Osteoblast (primary cell): ENCODE results near the gene ARID4B. TPM values are rescaled to one million over a fixed set of nuclear protein-coding genes. Genes with fewer than 3 reads are reported as not detected.

Source experiments
- DNase-seq: peaks from one replicate; pipeline ENCODE4 v3.0.0; 2011; ENCODE audit warnings: low spot score, mixed read lengths; ENCODE audit not compliant: insufficient read length; ENCODE audit errors: missing footprints
- H2AFZ ChIP-seq: 2 replicates; pipeline ENCODE4 v1.6.0; 2011; ENCODE audit warnings: mild to moderate bottlenecking, low read length
- H3K27ac ChIP-seq: 2 replicates; pipeline ENCODE4 v1.5.1; 2011; ENCODE audit warnings: mild to moderate bottlenecking, low read depth, low read length, moderate library complexity
- H3K27me3 ChIP-seq: 2 replicates; pipeline ENCODE4 v1.6.0; 2012; ENCODE audit warnings: mild to moderate bottlenecking, control low read depth, inconsistent platforms, low read length, moderate library complexity; ENCODE audit not compliant: insufficient read depth
- H3K36me3 ChIP-seq: 2 replicates; pipeline ENCODE4 v1.5.1; 2011; ENCODE audit warnings: mild to moderate bottlenecking, low read length, control low read depth, moderate library complexity; ENCODE audit not compliant: insufficient read depth
- H3K4me1 ChIP-seq: 2 replicates; pipeline ENCODE4 v1.5.1; 2011; ENCODE audit warnings: mild to moderate bottlenecking, low read length, control low read depth, moderate library complexity; ENCODE audit not compliant: insufficient read depth
- H3K4me2 ChIP-seq: 2 replicates; pipeline ENCODE4 v1.6.0; 2011; ENCODE audit warnings: mild to moderate bottlenecking, low read length; ENCODE audit not compliant: insufficient read depth
- H3K4me3 ChIP-seq: fragments of 200-600 bp; sonication (generic); 3 replicates; pipeline ENCODE4 v1.5.1; 2012; ENCODE audit warnings: mild to moderate bottlenecking, low read length, inconsistent platforms; ENCODE audit not compliant: insufficient read depth
- H3K79me2 ChIP-seq: 2 replicates; pipeline ENCODE4 v1.6.0; 2012; ENCODE audit warnings: mild to moderate bottlenecking, low read length, control low read depth, inconsistent platforms; ENCODE audit not compliant: insufficient read depth
- H3K9me3 ChIP-seq: 2 replicates; pipeline ENCODE4 v1.5.1; 2011; ENCODE audit warnings: low read depth, low read length, control low read depth
- H4K20me1 ChIP-seq: 2 replicates; pipeline ENCODE4 v1.6.0; 2012; ENCODE audit warnings: mild to moderate bottlenecking, low read length, control low read depth; ENCODE audit not compliant: insufficient read depth
- CTCF ChIP-seq: IDR thresholded peaks from 2 replicates; pipeline ENCODE4 v1.5.1; 2011; ENCODE audit warnings: mild to moderate bottlenecking, low read depth, low read length, moderate library complexity; ENCODE audit errors: extremely low read depth
- total RNA-seq: library from RNA; depleted of rRNA; stranded (reverse); fragments of >200 nt; gene quantifications from 2 replicates; pipeline ENCODE4 v1.2.3, GENCODE V29; 2012

ARID4B gene
- total RNA-seq, 1 donor: 33.7 TPM

DNA sequence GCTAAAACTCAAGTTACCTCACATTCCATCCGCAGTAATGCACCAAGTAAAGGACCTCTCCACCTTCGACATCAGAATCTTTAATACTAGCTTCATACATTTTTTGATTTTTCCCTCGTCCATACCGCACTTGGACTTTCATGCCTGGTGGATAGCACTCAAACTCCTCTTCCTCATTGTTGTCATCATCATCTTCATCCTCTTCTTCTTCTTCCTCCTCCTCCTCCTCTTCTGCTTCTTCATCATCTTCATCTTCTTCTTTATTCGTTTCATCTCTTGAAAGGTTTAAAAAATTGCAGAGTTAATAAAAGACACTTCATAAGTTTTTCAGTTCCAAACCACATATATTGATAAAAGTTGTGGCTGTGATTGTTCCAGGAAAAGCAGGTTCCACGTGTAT, 114.2 kb downstream of the ARID4B start:
- no peak overlapping the region for H3K4me3 ChIP-seq
- H3K36me3 ChIP-seq: peaks cover 20% of the 10 kb centered on the region
- H3K4me2 ChIP-seq: no peak overlapping the region
- H3K27me3 ChIP-seq: no peaks in the 10 kb centered on the region
- no peak overlapping the region for H2AFZ ChIP-seq
- H3K9me3 ChIP-seq: no peaks in the 10 kb centered on the region
- no peaks in the 10 kb centered on the region for H4K20me1 ChIP-seq
- H3K4me1 ChIP-seq: no peaks in the 10 kb centered on the region
- H3K79me2 ChIP-seq: no peaks in the 10 kb centered on the region
- DNase-seq: no peak
- no peak for TF ChIP-seq CTCF
- no peak overlapping the region for H3K27ac ChIP-seq

GRCh38 chr1:235211517-235211916, 116.5 kb downstream of the ARID4B start:
- Histone ChIP-seq H3K27me3 (no peaks in the 10 kb centered on the region), H3K79me2 (no peaks in the 10 kb centered on the region), H2AFZ (no peak overlapping the region)

DNA sequence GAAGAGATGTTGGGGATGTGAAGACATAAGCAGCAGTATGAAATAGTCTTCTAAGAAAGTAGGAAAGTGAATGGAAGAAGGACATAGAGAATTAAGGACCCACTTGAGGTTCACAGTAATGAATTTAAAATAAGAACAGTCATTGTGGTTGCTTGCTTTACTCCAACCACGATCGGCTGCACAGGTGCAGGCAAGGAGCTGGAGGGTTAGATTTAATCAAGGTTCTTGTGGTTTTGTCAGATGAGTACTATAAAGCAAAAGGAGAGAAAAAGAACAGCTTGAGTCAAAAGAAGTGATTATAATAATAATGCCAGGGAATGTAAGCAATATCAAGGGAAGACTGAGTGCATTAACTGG, 120.8 kb downstream of the ARID4B start:
- no peaks in the 10 kb centered on the region for H4K20me1 ChIP-seq
- H3K4me1 ChIP-seq: no peaks in the 10 kb centered on the region
- no peak overlapping the region for H3K4me2 ChIP-seq
- H3K9me3 ChIP-seq: no peaks in the 10 kb centered on the region
- H3K27ac ChIP-seq: no peak overlapping the region
- peak; percentile 8 for DNase-seq
- H3K79me2 ChIP-seq: no peaks in the 10 kb centered on the region
- H3K27me3 ChIP-seq: no peaks in the 10 kb centered on the region
- H3K4me3 ChIP-seq: no peak overlapping the region
- H2AFZ ChIP-seq: no peak overlapping the region
- TF ChIP-seq CTCF: no peak
- H3K36me3 ChIP-seq: peaks cover 21% of the 10 kb centered on the region

More at GRCh38 chr1:235211517-235211916, 116.5 kb downstream of the ARID4B start:
- Histone ChIP-seq H4K20me1 (no peaks in the 10 kb centered on the region), H3K9me3 (no peaks in the 10 kb centered on the region), H3K4me2 (no peak overlapping the region), H3K36me3 (peaks cover 26% of the 10 kb centered on the region), H3K27ac (no peak overlapping the region), H3K4me3 (no peak overlapping the region), H3K4me1 (no peaks in the 10 kb centered on the region)
- no peak for TF ChIP-seq CTCF
- no peak for DNase-seq

DNA sequence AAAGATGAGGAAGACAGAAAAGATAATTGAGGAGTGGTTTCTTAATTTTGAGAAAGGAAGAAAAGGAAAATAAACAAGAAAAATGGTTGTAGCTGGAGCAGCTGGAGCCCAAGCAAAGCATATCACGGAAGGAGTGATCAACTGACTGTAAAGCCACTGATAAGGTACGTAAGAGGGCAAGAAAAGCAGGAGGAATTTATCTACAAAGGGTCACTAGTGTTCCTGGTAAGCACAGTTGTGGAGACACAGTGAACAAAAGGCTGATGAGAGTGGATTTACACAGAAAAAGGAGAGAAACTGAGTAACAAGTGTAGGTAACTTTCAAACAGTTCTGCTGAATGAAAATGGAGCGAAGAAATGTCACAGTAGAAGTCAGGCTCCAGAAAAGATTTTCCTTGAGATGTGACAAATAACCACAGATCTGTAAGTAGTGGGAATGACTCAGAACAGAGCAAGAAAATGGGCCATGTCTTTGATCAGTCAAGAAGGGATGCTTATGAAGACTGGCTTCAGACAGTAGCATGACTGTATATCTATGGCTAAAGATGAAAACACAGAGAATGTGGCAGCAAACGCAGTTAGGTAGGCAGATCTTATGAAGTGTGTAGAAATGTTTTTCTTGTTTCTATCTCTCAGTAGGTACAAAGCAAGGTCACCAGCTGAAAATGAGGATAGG, 121.3 kb downstream of the ARID4B start:
- Histone ChIP-seq H4K20me1 (no peaks in the 10 kb centered on the region), H3K36me3 (peaks cover 16% of the 10 kb centered on the region), H3K79me2 (no peaks in the 10 kb centered on the region), H3K4me2 (no peak overlapping the region), H3K9me3 (no peaks in the 10 kb centered on the region), H3K27ac (no peak overlapping the region), H3K27me3 (no peaks in the 10 kb centered on the region), H3K4me3 (no peak overlapping the region), H2AFZ (no peak overlapping the region), H3K4me1 (no peaks in the 10 kb centered on the region)
- DNase-seq: peak; percentile 18
- TF ChIP-seq CTCF: no peak
